ENCODE measurements around the gene TNFRSF6B. TPM values are rescaled to one million over a fixed set of nuclear protein-coding genes. Genes with fewer than 3 reads are reported as not detected.
A peak's percentile ranks its signal among the peaks of the same experiment; 100 is the strongest.

The TNFRSF6B gene
- total RNA-seq, 2 experiments from 2014 or later, result 1.0 to 6.6 TPM

- H3K4me2 ChIP-seq (ENCODE audit: low read length), result peak overlapping the region; percentile 36; the same call in 1 of the 2 replicates
- H3K4me3 ChIP-seq (ENCODE audit: low read depth, low read length, poor library complexity, severe bottlenecking), result no peak overlapping the region
- no peaks in the 10 kb centered on the region for H3K36me3 ChIP-seq (ENCODE audit: insufficient read depth, low read length)
- no peak for DNase-seq (ENCODE audit: low spot score)
- H3K9me3 ChIP-seq (ENCODE audit: low read length), result no peaks in the 10 kb centered on the region
- POLR2A ChIA-PET, result no interaction called here
- 0 out of 2 replicates have a peak, but pooled peaks have one; percentile 65 for TF ChIP-seq EZH2phosphoT487 (IDR thresholded peaks at IDR 0.05; ENCODE audit: borderline replicate concordance, low read depth, low read length)
- TF ChIP-seq, protein P1, sequence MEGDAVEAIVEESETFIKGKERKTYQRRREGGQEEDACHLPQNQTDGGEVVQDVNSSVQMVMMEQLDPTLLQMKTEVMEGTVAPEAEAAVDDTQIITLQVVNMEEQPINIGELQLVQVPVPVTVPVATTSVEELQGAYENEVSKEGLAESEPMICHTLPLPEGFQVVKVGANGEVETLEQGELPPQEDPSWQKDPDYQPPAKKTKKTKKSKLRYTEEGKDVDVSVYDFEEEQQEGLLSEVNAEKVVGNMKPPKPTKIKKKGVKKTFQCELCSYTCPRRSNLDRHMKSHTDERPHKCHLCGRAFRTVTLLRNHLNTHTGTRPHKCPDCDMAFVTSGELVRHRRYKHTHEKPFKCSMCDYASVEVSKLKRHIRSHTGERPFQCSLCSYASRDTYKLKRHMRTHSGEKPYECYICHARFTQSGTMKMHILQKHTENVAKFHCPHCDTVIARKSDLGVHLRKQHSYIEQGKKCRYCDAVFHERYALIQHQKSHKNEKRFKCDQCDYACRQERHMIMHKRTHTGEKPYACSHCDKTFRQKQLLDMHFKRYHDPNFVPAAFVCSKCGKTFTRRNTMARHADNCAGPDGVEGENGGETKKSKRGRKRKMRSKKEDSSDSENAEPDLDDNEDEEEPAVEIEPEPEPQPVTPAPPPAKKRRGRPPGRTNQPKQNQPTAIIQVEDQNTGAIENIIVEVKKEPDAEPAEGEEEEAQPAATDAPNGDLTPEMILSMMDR (conservative IDR thresholded peaks at IDR 0.05; ENCODE audit: low read length), result no peak
- no peak overlapping the region for H2AFZ ChIP-seq (ENCODE audit: low read length)
- CTCF ChIA-PET (ENCODE audit: unreplicated experiment), result no interaction called here
- BruUV-seq (replicated peaks), result no TSS peak
- H3K27ac ChIP-seq (ENCODE audit: low read depth, low read length, poor library complexity, severe bottlenecking), result no peak overlapping the region
- H3K4me1 ChIP-seq (ENCODE audit: insufficient read depth, low read length, poor library complexity, severe bottlenecking), result peaks cover 7% of the 10 kb centered on the region
- intact Hi-C loops (cut with micrococcal nuclease; ENCODE audit: unreplicated experiment), result no loop called here
- H3K79me2 ChIP-seq (ENCODE audit: insufficient read depth, low read depth, low read length), result no peaks in the 10 kb centered on the region
- H4K20me1 ChIP-seq (ENCODE audit: insufficient read depth, low read length), result no peaks in the 10 kb centered on the region
- H3K9me2 ChIP-seq (ENCODE audit: insufficient read depth, low read length), result no peaks in the 10 kb centered on the region
Measured at GRCh38 chr20:63652192-63652980, 44.1 kb upstream of the TNFRSF6B start.

DNA sequence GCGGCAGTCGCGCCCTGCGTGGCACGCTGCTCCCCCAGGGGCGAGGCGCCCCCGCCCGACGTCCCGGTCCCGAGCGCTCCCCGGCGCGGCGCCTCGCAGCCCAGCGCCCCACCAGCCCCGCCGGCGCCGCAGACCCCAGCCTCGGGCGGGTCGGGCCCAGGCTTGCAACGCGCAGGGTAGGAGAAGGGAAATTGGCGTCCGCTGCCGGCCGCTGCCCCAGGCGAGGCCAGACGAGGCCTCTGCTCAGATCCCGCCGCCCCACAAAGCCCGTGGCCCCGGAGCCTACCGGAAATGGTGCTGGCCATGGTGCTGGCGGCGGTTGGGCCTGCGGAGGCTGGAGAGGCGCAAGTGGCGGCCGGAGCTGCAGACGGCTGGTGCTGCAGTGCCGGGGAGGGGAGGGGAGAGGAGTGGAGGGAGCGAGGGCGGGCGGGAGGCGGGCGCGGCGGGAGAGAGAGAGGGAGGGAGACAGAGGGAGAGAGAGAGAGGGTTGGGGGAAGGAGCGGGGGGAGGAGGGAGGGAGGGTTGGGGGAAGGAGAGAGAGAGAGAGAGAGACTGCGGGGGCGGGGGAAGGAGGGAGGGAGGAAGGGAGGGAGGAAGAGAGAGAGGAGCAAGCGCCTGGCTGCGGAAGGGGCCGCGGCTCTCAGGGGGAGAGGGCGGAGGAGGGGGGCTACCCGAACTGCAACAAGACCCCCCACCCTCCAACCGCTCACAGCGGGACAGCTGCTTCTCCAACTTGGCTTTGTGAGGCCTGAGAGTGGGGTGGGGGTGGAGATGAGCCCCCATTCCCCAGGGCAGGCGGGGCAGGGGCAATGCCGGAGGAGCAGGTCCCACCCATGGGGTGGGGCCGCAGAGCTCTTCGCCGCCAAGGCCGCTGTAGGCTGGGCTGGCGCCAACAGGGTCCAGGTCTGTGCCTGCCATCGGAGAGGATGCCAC lies 43.1 kb upstream of the TNFRSF6B start, which contains the start of gene STMN3:
STMN3 (minus strand) TSS at position 384 of the 933 bp plus-strand sequence; CDS start at position 305, 79 bp downstream.
- H3K79me2 ChIP-seq (ENCODE audit: insufficient read depth, low read depth, low read length), result no peaks in the 10 kb centered on the region
- H3K9me3 ChIP-seq (ENCODE audit: low read length), result no peaks in the 10 kb centered on the region
- ChIA-PET CTCF (ENCODE audit: unreplicated experiment) (no interaction called here), POLR2A (interaction anchor here (0.6 kb wide), 1 partner anchor 11 kb away, joined by 3 read pairs; no protein-coding TSS in a partner anchor)
- peak; percentile 42 for DNase-seq (ENCODE audit: low spot score)
- no peaks in the 10 kb centered on the region for H3K9me2 ChIP-seq (ENCODE audit: insufficient read depth, low read length)
- no peak within 1 kb of the TSS for H2AFZ ChIP-seq (ENCODE audit: low read length)
- peaks cover 14% of the 10 kb centered on the region for H3K4me1 ChIP-seq (ENCODE audit: insufficient read depth, low read length, poor library complexity, severe bottlenecking)
- intact Hi-C loops (cut with micrococcal nuclease; ENCODE audit: unreplicated experiment), result no loop called here
- no peaks in the 10 kb centered on the region for H4K20me1 ChIP-seq (ENCODE audit: insufficient read depth, low read length)
- H3K36me3 ChIP-seq (ENCODE audit: insufficient read depth, low read length), result no peaks in the 10 kb centered on the region
- H3K4me2 ChIP-seq (ENCODE audit: low read length), result peak within 1 kb of the TSS; percentile 48; the same call in 1 of the 2 replicates
- H3K27ac ChIP-seq (ENCODE audit: low read depth, low read length, poor library complexity, severe bottlenecking), result no peak within 1 kb of the TSS
- no peak within 1 kb of the TSS for H3K4me3 ChIP-seq (ENCODE audit: low read depth, low read length, poor library complexity, severe bottlenecking)
- no TSS peak for BruUV-seq (replicated peaks)
- TF ChIP-seq, protein P1 (conservative IDR thresholded peaks at IDR 0.05; ENCODE audit: low read length), result no peak
- TF ChIP-seq EZH2phosphoT487 (IDR thresholded peaks at IDR 0.05; ENCODE audit: borderline replicate concordance, low read depth, low read length), result no peak

Measured in OCI-LY7 (cell line).